ENCODE results near the gene MACROD2. TPM values are rescaled to one million over a fixed set of nuclear protein-coding genes. Genes with fewer than 3 reads are reported as not detected.

MACROD2 gene
- polyA plus RNA-seq, 1 donor (not counting 4 experiments of a cell fraction or from before 2014, with no cell fraction given), result 0.71 TPM

DNA sequence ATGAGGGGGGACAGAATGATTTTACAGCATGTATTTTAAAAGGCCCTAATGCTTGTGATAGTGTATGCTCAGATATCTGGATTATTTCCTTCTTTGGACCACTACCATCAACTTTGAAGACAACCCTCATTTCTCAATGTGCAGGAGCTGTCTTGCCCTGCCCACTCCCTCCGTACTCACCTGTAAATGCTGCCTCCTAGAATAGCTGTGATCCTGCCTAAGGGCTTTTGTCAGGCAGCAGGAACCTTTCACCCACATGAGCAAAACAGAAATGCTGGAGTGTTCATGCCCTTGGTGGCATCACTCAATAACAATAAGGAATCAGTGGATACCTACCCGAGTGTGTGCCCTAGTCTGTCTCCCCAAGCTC, 1065.7 kb downstream of the MACROD2 start:
- no peak overlapping the region for H3K27ac ChIP-seq (ENCODE audit: control insufficient read depth, insufficient read depth, low read length)
- DNase-seq (ENCODE audit: low read depth, low spot score) (no peak), FAIRE-seq (peak; percentile 72)
- no peak overlapping the region for H3K4me2 ChIP-seq (ENCODE audit: control insufficient read depth, extremely low read depth, insufficient read depth, low read depth, low read length)
- no peaks in the 10 kb centered on the region for H3K79me2 ChIP-seq (ENCODE audit: control insufficient read depth, insufficient read depth, low read length)
- dilution Hi-C loops (cut with MboI; ENCODE audit: extremely low pct_ligation_motif_present, low sequenced_read_pairs), result no loop called here
- H3K9me1 ChIP-seq (ENCODE audit: control insufficient read depth, extremely low read depth, insufficient read depth, low read length), result no peaks in the 10 kb centered on the region
- no peaks in the 10 kb centered on the region for H3K36me3 ChIP-seq (ENCODE audit: control insufficient read depth in 2 of 2, extremely low read depth in 1 of 2, insufficient read depth in 2 of 2, low read length in 2 of 2)
- no peaks in the 10 kb centered on the region for H3K27me3 ChIP-seq (ENCODE audit: control insufficient read depth, extremely low read depth, insufficient read depth, low read length)
- no peaks in the 10 kb centered on the region for H3K4me1 ChIP-seq (ENCODE audit: control insufficient read depth, extremely low read depth, insufficient read depth, low read length)
- H3K9me3 ChIP-seq (ENCODE audit: control insufficient read depth, low read depth, low read length), result no peaks in the 10 kb centered on the region
- H4K20me1 ChIP-seq (ENCODE audit: control insufficient read depth, extremely low read depth, insufficient read depth, low read length), result no peaks in the 10 kb centered on the region
- H3K4me3 ChIP-seq (ENCODE audit: control insufficient read depth in 2 of 3, extremely low read depth in 1 of 3, insufficient read depth in 2 of 3, low read depth in 1 of 3, low read length in 3 of 3), result no peak overlapping the region
- TF ChIP-seq EZH2 (IDR thresholded peaks at IDR 0.05; ENCODE audit: low read length), result no peak
- TF ChIP-seq, protein P1, sequence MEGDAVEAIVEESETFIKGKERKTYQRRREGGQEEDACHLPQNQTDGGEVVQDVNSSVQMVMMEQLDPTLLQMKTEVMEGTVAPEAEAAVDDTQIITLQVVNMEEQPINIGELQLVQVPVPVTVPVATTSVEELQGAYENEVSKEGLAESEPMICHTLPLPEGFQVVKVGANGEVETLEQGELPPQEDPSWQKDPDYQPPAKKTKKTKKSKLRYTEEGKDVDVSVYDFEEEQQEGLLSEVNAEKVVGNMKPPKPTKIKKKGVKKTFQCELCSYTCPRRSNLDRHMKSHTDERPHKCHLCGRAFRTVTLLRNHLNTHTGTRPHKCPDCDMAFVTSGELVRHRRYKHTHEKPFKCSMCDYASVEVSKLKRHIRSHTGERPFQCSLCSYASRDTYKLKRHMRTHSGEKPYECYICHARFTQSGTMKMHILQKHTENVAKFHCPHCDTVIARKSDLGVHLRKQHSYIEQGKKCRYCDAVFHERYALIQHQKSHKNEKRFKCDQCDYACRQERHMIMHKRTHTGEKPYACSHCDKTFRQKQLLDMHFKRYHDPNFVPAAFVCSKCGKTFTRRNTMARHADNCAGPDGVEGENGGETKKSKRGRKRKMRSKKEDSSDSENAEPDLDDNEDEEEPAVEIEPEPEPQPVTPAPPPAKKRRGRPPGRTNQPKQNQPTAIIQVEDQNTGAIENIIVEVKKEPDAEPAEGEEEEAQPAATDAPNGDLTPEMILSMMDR (optimal IDR thresholded peaks at IDR 0.05 in 1 of 3, IDR thresholded peaks at IDR 0.05 in 1 of 3, conservative IDR thresholded peaks at IDR 0.05 in 1 of 3; ENCODE audit: extremely low read depth in 1 of 3, insufficient read depth in 2 of 3, low read length in 3 of 3), result no peak
- no peak overlapping the region for H3K9ac ChIP-seq (ENCODE audit: control insufficient read depth, extremely low read depth, insufficient read depth, low read length)
- no peak overlapping the region for H2AFZ ChIP-seq (ENCODE audit: control insufficient read depth, low read length)

DNA sequence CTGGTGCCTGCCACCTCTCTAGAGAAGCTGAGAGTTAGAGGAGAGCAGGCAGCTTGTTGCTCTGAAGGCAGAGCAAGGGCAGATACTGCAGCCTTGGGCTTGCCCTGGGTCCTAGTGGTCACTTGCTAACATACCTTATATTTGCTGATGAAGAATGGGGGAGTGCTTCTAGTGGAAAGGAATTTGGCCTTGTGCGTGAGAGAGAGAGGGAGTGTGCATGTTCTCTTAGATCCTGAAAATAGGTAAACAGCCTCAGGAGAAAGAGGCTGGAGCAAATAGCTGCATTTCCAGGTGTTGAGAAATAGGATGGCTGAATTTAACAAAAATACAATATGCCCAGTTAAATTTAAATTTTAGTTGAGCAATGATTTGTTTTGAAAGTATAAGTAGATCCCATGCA, 1066.6 kb downstream of the MACROD2 start:
- no peak for TF ChIP-seq EZH2 (IDR thresholded peaks at IDR 0.05; ENCODE audit: low read length)
- TF ChIP-seq, protein P1 (optimal IDR thresholded peaks at IDR 0.05 in 1 of 3, IDR thresholded peaks at IDR 0.05 in 1 of 3, conservative IDR thresholded peaks at IDR 0.05 in 1 of 3; ENCODE audit: extremely low read depth in 1 of 3, insufficient read depth in 2 of 3, low read length in 3 of 3), result no peak
- Histone ChIP-seq H3K9me3 (ENCODE audit: control insufficient read depth, low read depth, low read length) (no peaks in the 10 kb centered on the region), H3K4me2 (ENCODE audit: control insufficient read depth, extremely low read depth, insufficient read depth, low read depth, low read length) (no peak overlapping the region), H3K9ac (ENCODE audit: control insufficient read depth, extremely low read depth, insufficient read depth, low read length) (no peak overlapping the region), H3K4me1 (ENCODE audit: control insufficient read depth, extremely low read depth, insufficient read depth, low read length) (no peaks in the 10 kb centered on the region), H3K27me3 (ENCODE audit: control insufficient read depth, extremely low read depth, insufficient read depth, low read length) (no peaks in the 10 kb centered on the region), H3K9me1 (ENCODE audit: control insufficient read depth, extremely low read depth, insufficient read depth, low read length) (no peaks in the 10 kb centered on the region), H2AFZ (ENCODE audit: control insufficient read depth, low read length) (no peak overlapping the region), H3K4me3 (ENCODE audit: control insufficient read depth in 2 of 3, extremely low read depth in 1 of 3, insufficient read depth in 2 of 3, low read depth in 1 of 3, low read length in 3 of 3) (no peak overlapping the region), H4K20me1 (ENCODE audit: control insufficient read depth, extremely low read depth, insufficient read depth, low read length) (no peaks in the 10 kb centered on the region), H3K27ac (ENCODE audit: control insufficient read depth, insufficient read depth, low read length) (no peak overlapping the region), H3K36me3 (ENCODE audit: control insufficient read depth in 2 of 2, extremely low read depth in 1 of 2, insufficient read depth in 2 of 2, low read length in 2 of 2) (no peaks in the 10 kb centered on the region), H3K79me2 (ENCODE audit: control insufficient read depth, insufficient read depth, low read length) (no peaks in the 10 kb centered on the region)
- FAIRE-seq, result no peak
- dilution Hi-C loops (cut with MboI; ENCODE audit: extremely low pct_ligation_motif_present, low sequenced_read_pairs), result no loop called here
- DNase-seq (ENCODE audit: low read depth, low spot score), result no peak
